Hepatocyte (in vitro differentiated cells): ENCODE results near the gene OPTC.

ENCODE experiments used
- EZH2 ChIP-seq: fragments of 200-600 bp; sonication (generic); IDR thresholded peaks from 2 replicates; pipeline ENCODE4 v1.6.1; 2016; ENCODE audit warnings: antibody characterized with exemption, mild to moderate bottlenecking, borderline replicate concordance
- TF ChIP-seq, protein P1 (sequence below): fragments of 200-600 bp; sonication (generic); IDR thresholded peaks from 2 replicates; pipeline ENCODE4 v1.5.1; 2016; ENCODE audit warnings: antibody characterized with exemption, mild to moderate bottlenecking; ENCODE audit not compliant: poor library complexity

- TF ChIP-seq, protein P1, sequence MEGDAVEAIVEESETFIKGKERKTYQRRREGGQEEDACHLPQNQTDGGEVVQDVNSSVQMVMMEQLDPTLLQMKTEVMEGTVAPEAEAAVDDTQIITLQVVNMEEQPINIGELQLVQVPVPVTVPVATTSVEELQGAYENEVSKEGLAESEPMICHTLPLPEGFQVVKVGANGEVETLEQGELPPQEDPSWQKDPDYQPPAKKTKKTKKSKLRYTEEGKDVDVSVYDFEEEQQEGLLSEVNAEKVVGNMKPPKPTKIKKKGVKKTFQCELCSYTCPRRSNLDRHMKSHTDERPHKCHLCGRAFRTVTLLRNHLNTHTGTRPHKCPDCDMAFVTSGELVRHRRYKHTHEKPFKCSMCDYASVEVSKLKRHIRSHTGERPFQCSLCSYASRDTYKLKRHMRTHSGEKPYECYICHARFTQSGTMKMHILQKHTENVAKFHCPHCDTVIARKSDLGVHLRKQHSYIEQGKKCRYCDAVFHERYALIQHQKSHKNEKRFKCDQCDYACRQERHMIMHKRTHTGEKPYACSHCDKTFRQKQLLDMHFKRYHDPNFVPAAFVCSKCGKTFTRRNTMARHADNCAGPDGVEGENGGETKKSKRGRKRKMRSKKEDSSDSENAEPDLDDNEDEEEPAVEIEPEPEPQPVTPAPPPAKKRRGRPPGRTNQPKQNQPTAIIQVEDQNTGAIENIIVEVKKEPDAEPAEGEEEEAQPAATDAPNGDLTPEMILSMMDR, result no peak
- no peak for TF ChIP-seq EZH2
These were observed 31.1 kb upstream of the OPTC start for GRCh38 chr1:203462878-203463277.
